RWPE2 (cell line): ENCODE results near the gene SOHLH2.

Experiments used
- ATAC-seq: fragments of 200-7000 bp; cut with Tn5 transposase; 3 replicates; pipeline ENCODE4 v1.9.1; 2021; ENCODE audit warnings: low read depth
- DNase-seq: peaks from one replicate; pipeline ENCODE4 v3.0.0-alpha.2; 2020; ENCODE audit warnings: low spot score
- H3K27ac ChIP-seq: fragments of 450-650 bp; 2 replicates; pipeline ENCODE4 v1.5.1; 2017; ENCODE audit warnings: mild to moderate bottlenecking; ENCODE audit not compliant: poor library complexity, severe bottlenecking
- H3K27me3 ChIP-seq: fragments of 250-450 bp; sonication (Bioruptor Pico); 2 replicates; pipeline ENCODE4 v1.5.1; 2021; ENCODE audit warnings: mild to moderate bottlenecking, moderate library complexity; ENCODE audit not compliant: insufficient read depth, poor library complexity, severe bottlenecking
- H3K36me3 ChIP-seq: fragments of 250-450 bp; sonication (Bioruptor Pico); 2 replicates; pipeline ENCODE4 v1.5.1; 2020; ENCODE audit warnings: low read depth, mild to moderate bottlenecking, moderate library complexity
- H3K4me1 ChIP-seq: fragments of 250-450 bp; sonication (Bioruptor Pico); 2 replicates; pipeline ENCODE4 v1.5.1; 2021; ENCODE audit warnings: mild to moderate bottlenecking, moderate library complexity; ENCODE audit not compliant: insufficient read depth, poor library complexity, severe bottlenecking
- H3K4me3 ChIP-seq: fragments of 250-450 bp; sonication (Bioruptor Pico); 2 replicates; pipeline ENCODE4 v1.5.1; 2021; ENCODE audit warnings: mild to moderate bottlenecking, moderate library complexity; ENCODE audit not compliant: severe bottlenecking
- H3K9me3 ChIP-seq: fragments of 250-450 bp; sonication (Bioruptor Pico); 2 replicates; pipeline ENCODE4 v1.5.1; 2021; ENCODE audit warnings: mild to moderate bottlenecking, moderate library complexity; ENCODE audit not compliant: severe bottlenecking
- CTCF ChIP-seq: fragments of 450-650 bp; IDR thresholded peaks from one replicate; pipeline ENCODE4 v1.5.1; 2017; ENCODE audit warnings: mild to moderate bottlenecking, moderate library complexity; ENCODE audit not compliant: poor library complexity, severe bottlenecking

The SOHLH2 gene

DNA sequence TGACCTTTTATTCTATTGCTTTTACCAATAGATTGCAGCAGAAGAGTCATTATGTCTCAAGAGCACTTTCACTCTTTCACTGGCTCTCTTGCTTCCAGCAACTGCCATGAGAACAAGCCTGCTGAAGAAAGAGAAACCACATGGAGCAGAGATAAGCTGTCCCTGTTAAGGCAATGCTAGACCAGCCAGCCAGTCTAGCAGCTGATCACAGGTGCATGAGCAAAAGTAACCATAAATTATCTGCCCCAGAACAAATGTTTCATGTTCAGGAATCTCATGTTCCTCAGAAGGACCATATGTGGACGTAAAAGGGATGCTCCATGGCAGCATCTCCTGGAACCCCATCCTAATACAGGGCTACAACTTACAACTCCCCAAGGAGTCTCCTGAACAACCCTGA lies 62.8 kb downstream of the SOHLH2 start:
- Histone ChIP-seq H3K4me3 (no peak overlapping the region), H3K27me3 (no peaks in the 10 kb centered on the region), H3K36me3 (no peaks in the 10 kb centered on the region), H3K9me3 (no peaks in the 10 kb centered on the region), H3K4me1 (peaks cover 9% of the 10 kb centered on the region), H3K27ac (no peak overlapping the region)
- no peak for TF ChIP-seq CTCF
- ATAC-seq, result no peak
- no peak for DNase-seq

DNA sequence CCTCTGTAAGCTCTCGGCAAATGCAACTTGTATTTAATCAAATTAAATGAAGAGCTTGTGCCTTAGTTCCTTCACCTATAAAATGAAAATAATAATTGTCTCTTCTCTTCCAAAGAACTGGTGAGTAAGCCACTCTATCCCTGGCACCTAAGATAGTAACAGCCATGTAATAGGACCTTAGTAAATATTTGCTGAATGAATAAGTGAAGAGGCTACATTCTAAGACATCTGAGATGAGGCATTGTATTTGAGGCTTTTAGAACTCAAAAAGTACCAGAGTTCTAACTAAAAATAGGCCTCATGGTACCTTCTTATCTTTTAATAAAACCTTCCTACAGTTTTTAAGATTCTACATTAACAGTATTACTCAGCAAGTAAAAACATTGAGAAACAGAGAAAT lies 65.9 kb downstream of the SOHLH2 start:
- H3K4me3 ChIP-seq, result no peak overlapping the region
- H3K27ac ChIP-seq, result peak overlapping the region; percentile 15
- H3K27me3 ChIP-seq, result no peaks in the 10 kb centered on the region
- H3K9me3 ChIP-seq, result no peaks in the 10 kb centered on the region
- no peak for TF ChIP-seq CTCF
- H3K36me3 ChIP-seq, result no peaks in the 10 kb centered on the region
- DNase-seq (no peak), ATAC-seq (peak; percentile 87)
- peaks cover 9% of the 10 kb centered on the region for H3K4me1 ChIP-seq

GRCh38 chr13:36147330-36147729 lies 67.0 kb downstream of the SOHLH2 start:
- Histone ChIP-seq H3K27me3 (no peaks in the 10 kb centered on the region), H3K36me3 (no peaks in the 10 kb centered on the region), H3K9me3 (no peaks in the 10 kb centered on the region), H3K27ac (no peak overlapping the region), H3K4me1 (peaks cover 9% of the 10 kb centered on the region), H3K4me3 (no peak overlapping the region)
- no peak for DNase-seq
- TF ChIP-seq CTCF, result no peak
- no peak for ATAC-seq

DNA sequence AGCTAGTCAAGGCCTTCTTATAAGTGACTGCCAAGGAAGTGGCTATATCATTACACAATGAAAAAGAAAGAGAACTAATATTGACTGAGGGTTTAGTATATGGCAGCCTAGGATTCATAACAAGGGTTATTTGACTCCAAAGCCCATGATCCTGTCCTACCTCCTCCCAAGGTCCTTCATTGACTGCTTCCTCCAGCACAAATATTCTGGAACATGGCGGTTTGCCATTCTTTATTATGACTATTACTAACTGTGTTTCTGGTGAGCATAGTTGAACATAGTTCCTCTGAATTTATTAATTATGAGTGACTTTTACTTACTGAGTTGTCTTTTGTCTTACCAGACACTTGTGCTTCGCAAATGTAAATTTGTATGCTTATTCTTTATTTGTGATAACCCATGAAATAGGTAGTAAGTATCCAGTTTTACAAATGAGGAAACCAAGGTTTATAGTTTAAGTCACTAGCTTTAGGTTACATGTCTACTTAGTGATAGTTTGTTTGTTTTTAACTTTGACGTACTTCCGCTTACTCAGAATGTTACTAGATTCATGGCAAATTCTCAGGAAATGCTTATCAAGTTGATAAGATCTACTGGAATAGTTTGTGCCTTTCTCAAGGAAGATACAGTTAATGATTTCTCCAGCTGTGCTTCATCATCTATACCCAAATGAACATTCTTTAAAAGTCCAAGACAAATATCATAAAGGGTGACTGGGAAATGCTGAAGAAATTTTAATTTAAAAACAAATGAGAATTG lies 67.7 kb downstream of the SOHLH2 start:
- Histone ChIP-seq H3K4me1 (peaks cover 9% of the 10 kb centered on the region), H3K4me3 (no peak overlapping the region), H3K27ac (no peak overlapping the region), H3K36me3 (no peaks in the 10 kb centered on the region), H3K27me3 (no peaks in the 10 kb centered on the region), H3K9me3 (no peaks in the 10 kb centered on the region)
- TF ChIP-seq CTCF, result no peak
- ATAC-seq, result no peak
- no peak for DNase-seq

DNA sequence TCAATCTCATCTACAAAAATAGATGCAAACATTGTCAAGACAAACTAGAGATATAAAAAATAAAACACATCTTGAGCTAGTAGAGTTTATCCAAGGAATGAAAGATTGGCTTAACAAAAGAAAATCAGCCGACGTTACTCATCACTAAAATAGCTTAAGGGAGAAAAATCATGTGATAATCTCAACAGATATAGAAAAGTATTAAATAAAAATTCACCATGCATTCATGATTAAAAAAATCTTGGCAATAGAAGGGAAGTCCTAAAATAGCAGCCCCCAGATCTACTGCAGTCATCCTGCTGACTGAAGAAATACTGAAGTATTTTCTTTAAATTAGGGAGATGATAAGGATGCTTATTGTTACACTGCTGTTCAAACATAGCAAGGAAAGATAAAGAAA lies 70.6 kb downstream of the SOHLH2 start:
- DNase-seq (no peak), ATAC-seq (no peak)
- no peak for TF ChIP-seq CTCF
- Histone ChIP-seq H3K27ac (no peak overlapping the region), H3K36me3 (no peaks in the 10 kb centered on the region), H3K4me1 (peaks cover 5% of the 10 kb centered on the region), H3K4me3 (no peak overlapping the region), H3K27me3 (no peaks in the 10 kb centered on the region), H3K9me3 (no peaks in the 10 kb centered on the region)
